HepG2 (cell line): ENCODE measurements around the gene RSPRY1.

Experiments
- CTCF ChIP-seq: sonication (generic); formaldehyde crosslinking; IDR thresholded peaks from 2 replicates; pipeline ENCODE4 v1.5.0; 2020; ENCODE audit warnings: mild to moderate bottlenecking, missing genetic modification reagents, moderate library complexity
- MTA3 ChIP-seq: sonication (generic); formaldehyde crosslinking; IDR thresholded peaks from 2 replicates; pipeline ENCODE4 v1.4.0; 2020; ENCODE audit warnings: missing genetic modification reagents
- POLR2A ChIP-seq, 2 experiments: IDR thresholded peaks; 2 replicates each; pipeline ENCODE4 v1.6.1; 2011; ENCODE audit warnings: low read depth in 2 of 2, low read length in 2 of 2, mild to moderate bottlenecking in 1 of 2, moderate library complexity in 1 of 2; ENCODE audit not compliant: insufficient read depth in 1 of 2
- ZNF280B ChIP-seq: sonication (generic); formaldehyde crosslinking; IDR thresholded peaks from 2 replicates; pipeline ENCODE4 v1.5.0; 2020; ENCODE audit warnings: missing genetic modification reagents, mild to moderate bottlenecking, borderline replicate concordance
- TF ChIP-seq, protein P1 (sequence below): IDR thresholded peaks from 2 replicates; pipeline ENCODE4 v1.6.1; 2016
- TF ChIP-seq, protein P2 (sequence below): sonication (generic); formaldehyde crosslinking; IDR thresholded peaks from 2 replicates; pipeline ENCODE4 v1.4.0; 2020; ENCODE audit warnings: missing genetic modification reagents

DNA sequence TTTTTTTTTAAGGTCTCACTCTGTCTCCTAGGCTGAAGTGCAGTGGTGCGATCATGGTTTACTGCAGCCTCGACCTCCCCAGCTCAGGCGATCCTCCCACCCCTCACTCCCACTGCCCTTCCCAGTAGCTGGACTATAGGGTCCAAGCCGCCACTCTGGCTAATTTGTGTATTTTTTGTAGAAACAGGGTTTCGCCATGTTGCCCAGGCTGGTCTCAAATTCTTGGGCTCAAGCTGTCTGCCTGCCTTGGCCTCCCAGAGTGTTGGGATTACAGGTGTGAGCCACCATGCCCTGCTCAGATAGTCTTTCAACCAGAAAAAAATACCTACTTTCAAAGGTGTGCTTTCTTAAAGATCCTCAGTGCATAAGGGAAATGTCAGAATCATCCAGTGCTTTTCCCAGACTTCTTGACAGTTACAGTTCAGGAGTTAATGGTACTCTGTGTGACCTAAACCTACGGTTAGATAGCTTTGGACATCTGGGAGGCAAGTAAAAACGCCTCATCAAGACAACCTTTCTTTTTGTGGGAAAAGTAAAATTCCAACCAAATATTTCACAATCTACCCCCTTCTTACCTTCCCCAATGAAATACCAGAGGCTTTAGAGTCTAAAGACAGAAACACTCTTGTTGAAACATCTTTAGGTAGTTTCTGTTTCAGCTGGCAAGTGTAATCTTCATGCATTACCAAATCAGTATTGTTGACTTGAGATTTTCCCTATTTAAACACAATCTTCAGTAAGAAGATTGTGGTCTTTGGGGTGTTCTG, 6.8 kb downstream of the RSPRY1 start:
- TF ChIP-seq, protein P1, sequence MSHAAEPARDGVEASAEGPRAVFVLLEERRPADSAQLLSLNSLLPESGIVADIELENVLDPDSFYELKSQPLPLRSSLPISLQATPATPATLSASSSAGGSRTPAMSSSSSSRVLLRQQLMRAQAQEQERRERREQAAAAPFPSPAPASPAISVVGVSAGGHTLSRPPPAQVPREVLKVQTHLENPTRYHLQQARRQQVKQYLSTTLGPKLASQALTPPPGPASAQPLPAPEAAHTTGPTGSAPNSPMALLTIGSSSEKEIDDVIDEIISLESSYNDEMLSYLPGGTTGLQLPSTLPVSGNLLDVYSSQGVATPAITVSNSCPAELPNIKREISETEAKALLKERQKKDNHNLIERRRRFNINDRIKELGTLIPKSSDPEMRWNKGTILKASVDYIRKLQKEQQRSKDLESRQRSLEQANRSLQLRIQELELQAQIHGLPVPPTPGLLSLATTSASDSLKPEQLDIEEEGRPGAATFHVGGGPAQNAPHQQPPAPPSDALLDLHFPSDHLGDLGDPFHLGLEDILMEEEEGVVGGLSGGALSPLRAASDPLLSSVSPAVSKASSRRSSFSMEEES (CRISPR knock-in tag) = no peak
- TF ChIP-seq ZNF280B (no peak), POLR2A (IDR thresholded peaks at IDR 0.05; ENCODE audit: insufficient read depth in 1 of 2, low read depth in 2 of 2, low read length in 2 of 2) (no peak), MTA3 (CRISPR knock-in tag) (no peak), CTCF (CRISPR knock-in tag) (no peak)
- TF ChIP-seq, protein P2, sequence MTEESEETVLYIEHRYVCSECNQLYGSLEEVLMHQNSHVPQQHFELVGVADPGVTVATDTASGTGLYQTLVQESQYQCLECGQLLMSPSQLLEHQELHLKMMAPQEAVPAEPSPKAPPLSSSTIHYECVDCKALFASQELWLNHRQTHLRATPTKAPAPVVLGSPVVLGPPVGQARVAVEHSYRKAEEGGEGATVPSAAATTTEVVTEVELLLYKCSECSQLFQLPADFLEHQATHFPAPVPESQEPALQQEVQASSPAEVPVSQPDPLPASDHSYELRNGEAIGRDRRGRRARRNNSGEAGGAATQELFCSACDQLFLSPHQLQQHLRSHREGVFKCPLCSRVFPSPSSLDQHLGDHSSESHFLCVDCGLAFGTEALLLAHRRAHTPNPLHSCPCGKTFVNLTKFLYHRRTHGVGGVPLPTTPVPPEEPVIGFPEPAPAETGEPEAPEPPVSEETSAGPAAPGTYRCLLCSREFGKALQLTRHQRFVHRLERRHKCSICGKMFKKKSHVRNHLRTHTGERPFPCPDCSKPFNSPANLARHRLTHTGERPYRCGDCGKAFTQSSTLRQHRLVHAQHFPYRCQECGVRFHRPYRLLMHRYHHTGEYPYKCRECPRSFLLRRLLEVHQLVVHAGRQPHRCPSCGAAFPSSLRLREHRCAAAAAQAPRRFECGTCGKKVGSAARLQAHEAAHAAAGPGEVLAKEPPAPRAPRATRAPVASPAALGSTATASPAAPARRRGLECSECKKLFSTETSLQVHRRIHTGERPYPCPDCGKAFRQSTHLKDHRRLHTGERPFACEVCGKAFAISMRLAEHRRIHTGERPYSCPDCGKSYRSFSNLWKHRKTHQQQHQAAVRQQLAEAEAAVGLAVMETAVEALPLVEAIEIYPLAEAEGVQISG = no peak
